Iris pigment epithelial cell (primary cell): ENCODE results near the gene KMT2B.
A peak's percentile ranks its signal among the peaks of the same experiment; 100 is the strongest.
"Not testable (repeated sequence)": the region's sequence is repeated elsewhere in the genome, so short reads cannot be mapped to it uniquely, and the experiment has no call there.

Experiments used
- DNase-seq: peaks from one replicate; pipeline ENCODE4 v3.0.0-alpha.2; 2011; ENCODE audit warnings: low read depth

The KMT2B gene

DNA sequence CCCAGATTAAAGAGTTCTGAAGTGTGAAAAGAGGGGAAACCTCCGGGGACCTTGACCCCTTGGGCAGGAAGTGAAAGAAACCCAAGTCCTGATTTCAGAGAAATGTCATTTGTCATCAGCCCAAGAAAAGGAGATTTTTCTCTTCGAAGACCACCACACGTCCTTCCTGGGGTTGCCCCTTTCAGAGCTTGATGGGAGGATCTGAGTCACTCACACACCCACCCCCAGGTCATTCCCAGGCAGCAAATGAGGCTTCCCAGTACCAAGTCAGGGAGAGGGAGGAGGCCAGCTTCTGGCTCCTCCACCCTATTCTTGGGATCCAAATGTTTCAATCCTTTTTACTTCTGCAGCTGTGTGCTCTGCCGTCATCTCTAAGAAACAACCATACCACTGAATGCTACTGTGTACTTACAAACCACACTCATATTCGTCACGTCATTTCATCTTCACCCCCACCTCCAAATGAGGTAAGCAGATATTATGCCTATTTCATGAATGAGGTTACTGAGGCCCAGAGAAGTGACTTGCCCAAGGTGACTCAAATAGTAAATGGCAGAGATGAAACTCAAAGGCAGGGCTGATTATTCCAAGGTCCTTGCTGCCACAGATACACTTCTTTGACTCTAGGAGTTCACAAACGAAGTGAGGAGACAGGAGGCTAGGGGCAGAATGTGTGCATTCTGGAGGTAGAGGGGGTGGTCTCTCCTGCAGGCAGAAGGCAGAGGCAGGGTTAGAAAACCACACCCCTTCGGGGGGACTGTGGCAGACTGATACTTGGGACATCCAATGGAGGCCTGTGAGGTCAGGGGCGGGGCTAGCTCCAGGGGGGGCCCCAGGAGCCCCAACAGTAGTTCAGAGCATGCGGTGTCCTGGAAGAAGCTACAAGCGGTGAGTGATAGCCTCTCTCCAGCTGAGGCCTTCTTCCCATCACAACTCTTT, 5.0 kb upstream of the KMT2B start:
- no peak for DNase-seq

DNA sequence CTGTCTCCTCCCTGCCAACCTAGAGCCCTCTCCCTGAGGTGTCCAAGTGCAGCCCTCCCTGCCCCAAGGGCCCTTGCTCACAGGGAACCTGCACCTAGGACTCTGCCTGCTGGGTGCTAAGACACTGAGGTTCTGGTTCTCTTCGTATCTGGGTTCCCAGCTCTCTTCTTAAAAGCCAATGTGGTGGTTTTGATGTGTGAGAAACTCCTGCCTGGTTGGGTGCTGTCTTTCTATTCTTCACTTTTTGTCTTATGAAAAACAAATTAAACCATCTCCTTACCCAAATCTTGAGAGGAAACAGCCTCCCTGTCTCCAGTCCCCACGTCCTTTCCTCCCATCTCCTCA, 4.3 kb upstream of the KMT2B start:
- no peak for DNase-seq

DNA sequence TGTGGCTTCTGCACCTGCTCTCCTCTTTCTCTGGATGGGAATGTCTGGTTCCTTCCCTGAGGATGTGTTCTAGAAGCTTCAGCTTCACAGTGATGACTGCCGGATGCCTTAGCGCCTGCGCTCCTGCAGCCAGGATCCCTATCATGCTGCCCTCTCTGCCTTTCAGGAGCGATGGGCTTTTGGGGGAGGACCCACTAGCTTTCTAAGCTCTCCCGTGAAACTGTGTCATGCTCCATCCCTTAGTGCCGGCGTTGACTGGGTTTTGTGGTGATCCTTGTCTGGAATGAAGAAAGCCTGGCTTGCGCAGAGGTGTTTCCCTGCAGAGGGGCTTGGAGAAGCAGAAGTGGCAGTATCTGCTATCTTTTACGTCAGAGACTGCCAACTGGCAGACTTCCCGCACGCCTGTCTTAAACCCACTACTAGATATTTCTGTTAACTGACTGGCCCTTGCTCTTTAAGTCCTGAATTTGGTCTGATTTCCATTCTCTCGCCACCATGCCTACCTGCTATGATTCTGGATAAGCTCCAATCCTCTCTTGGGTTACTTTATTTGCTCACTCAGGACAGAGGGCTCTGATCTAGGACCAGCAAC, 3.8 kb upstream of the KMT2B start:
- DNase-seq = no peak

DNA sequence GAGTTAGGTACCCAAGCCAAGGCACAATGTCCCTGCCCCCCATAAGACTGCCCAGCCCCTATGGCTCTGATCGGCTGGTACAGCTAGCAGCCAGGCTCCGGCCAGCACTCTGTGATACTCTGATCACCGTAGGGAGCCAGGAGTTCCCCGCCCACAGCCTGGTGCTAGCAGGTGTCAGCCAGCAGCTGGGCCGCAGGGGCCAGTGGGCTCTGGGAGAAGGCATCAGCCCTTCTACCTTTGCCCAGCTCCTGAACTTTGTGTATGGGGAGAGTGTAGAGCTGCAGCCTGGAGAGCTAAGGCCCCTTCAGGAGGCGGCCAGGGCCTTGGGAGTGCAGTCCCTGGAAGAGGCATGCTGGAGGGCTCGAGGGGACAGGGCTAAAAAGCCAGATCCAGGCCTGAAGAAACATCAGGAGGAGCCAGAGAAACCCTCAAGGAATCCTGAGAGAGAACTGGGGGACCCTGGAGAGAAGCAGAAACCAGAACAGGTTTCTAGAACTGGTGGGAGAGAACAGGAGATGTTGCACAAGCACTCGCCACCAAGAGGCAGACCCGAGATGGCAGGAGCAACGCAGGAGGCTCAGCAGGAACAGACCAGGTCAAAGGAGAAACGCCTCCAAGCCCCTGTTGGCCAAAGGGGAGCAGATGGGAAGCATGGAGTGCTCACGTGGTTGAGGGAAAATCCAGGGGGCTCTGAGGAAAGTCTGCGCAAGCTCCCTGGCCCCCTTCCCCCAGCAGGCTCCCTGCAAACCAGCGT, 3.0 kb upstream of the KMT2B start:
- DNase-seq = no peak

DNA sequence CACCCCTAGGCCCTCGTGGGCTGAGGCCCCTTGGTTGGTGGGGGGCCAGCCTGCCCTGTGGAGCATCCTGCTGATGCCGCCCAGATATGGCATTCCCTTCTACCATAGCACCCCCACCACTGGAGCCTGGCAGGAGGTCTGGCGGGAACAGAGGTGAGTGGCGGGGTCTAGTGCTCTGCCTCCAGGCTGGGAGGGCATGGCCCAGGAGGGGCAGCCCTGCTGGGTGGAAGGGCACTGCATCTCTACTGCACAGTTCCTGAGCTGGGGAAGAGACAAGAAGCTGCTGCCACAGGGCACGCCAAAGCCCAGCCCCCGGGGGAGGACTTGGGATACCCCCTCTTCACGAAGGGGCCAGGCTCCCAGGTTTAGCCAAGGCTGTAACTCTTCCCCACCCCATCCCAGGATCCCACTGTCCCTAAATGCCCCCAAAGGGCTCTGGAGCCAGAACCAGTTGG, 2.4 kb upstream of the KMT2B start:
- DNase-seq = no peak

DNA sequence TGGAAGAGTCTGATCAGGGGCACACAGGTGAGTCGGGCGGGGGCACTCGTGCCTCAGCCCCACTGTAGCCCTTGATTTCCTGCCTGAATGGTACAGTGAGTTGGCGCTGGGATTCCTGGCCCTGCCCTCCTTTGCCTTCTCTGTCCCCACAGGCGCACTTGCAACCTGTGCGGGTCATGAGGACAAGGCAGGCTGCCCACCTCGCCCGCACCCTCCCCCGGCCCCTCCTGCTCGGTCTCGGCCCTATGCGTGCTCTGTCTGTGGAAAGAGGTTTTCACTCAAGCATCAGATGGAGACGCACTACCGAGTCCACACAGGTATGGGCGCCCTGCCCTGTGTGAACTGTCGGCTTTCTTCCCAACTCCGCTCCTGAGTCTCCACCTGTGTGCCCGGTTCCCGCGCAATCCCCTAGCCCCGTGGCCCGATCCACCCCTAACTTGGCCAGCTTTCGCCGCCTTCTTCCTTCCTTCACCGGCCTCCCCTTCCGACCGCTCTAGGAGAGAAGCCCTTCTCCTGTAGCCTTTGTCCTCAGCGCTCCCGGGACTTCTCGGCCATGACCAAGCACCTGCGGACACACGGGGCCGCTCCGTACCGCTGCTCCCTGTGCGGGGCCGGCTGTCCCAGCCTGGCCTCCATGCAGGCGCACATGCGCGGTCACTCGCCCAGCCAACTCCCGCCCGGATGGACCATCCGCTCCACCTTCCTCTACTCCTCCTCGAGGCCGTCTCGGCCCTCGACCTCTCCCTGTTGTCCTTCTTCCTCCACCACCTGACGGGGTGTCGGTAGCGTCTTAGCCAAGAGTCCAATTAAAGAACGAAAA, 1.6 kb upstream of the KMT2B start:
- DNase-seq = peak; percentile 40

DNA sequence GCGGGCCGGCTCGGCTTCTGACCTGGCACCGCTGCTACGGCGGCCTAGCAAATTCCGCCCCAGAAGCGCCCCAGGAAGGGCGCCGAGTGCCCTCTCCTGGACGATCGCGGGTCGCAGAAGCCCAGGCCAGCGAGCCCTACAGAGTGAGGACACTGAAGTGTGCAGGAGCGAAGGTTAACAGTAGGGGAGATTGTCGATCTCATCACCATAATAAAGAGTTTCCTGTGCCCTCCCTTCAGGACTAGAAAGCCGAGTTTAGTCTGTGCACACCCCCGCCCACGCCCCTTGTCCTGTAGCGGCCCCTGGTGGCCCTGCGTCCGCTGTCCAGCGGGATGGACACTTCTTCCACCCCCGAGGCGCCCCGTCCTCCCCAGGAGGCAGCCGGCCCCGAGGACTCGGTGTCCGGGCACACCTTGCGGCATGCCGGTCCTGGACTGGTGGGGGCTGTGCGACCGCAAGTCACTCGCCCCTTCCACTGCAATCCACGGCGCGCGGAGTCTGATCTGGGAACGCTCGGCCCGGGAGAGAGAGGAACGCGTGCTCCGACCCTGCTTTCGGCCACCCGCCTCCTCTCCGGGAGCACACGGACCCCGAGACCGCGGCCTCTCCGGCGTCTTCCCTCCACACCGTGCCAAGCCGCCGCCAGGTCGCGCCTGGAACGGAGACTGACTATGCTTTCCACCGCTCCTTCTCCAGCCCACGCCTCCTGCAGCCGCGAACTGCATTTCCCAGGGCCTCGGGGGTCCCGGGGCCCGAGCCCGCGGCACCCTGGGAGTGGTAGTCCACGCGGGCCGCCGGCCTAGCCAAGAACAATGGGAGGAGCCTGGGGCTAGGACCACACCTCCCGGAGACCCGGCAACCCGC, 770 bp upstream of the KMT2B start:
- peak; percentile 95 for DNase-seq

DNA sequence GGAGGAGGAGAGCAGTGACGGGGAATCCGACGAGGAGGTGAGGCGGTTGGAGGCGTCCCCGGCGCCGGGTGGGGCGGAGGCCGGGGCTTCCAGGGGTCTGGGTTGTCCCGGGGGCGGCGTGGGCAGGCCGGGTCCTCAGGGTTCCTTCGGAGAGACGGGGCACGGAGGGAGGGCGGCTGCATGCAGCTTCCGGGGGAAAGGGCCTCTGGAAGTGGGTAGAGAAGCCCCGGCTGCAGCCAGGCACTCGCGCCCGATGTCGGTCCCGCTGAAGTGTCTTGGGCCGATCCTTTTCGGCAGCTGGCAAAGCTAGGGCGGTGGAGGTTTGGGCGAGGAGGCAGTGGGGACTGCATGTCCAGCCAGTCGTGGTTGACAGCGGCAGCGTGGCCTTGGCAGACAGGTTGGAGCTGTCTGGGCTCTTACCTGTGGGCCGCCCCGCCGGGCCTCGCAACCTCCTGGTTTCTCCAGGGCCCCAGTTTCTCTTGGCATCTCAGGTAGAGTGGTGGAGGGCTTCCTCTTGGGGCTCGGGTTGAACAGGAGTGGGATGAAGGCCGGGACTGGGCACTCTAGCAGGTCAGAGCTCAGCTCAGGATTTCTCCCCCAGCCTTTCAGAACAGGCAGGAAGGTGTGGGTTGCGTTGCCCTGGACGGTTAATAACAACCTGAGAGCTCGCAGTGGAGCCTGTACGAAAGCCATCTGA, 690 bp downstream of the KMT2B start:
- DNase-seq = peak; percentile 21

DNA sequence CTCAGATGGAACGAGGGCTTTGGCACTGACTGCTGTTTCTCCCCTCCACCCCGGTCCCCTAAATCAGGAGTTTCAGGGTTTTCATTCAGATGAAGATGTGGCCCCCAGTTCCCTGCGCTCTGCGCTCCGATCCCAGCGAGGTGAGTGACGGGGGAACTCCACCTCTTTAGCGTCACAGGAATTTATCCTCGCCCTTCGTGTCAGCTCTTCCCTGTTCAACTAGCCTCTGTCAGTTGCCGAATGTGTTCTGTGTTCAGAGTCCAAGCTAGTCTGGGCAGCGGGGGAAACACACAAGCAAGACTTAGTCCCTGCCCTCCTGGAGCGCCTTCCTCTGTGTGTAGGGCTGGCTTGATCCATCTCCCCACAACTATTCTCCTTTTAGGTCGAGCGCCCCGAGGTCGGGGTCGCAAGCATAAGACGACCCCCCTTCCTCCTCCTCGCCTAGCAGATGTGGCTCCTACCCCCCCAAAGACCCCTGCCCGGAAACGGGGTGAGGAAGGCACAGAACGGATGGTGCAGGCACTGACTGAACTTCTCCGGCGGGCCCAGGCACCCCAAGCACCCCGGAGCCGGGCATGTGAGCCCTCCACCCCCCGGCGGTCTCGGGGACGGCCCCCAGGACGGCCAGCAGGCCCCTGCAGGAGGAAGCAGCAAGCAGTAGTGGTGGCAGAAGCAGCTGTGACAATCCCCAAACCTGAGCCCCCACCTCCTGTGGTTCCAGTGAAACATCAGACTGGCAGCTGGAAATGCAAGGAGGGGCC, 1.8 kb downstream of the KMT2B start:
- DNase-seq = no peak

DNA sequence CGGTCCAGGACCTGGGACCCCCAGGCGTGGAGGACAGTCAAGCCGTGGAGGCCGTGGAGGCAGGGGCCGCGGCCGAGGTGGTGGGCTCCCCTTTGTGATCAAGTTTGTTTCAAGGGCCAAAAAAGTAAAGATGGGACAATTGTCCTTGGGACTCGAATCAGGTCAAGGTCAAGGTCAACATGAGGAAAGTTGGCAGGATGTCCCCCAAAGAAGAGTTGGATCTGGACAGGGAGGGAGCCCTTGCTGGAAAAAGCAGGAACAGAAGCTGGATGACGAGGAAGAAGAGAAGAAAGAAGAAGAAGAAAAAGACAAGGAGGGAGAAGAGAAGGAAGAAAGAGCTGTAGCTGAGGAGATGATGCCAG, 2.3 kb downstream of the KMT2B start:
- DNase-seq = no peak

DNA sequence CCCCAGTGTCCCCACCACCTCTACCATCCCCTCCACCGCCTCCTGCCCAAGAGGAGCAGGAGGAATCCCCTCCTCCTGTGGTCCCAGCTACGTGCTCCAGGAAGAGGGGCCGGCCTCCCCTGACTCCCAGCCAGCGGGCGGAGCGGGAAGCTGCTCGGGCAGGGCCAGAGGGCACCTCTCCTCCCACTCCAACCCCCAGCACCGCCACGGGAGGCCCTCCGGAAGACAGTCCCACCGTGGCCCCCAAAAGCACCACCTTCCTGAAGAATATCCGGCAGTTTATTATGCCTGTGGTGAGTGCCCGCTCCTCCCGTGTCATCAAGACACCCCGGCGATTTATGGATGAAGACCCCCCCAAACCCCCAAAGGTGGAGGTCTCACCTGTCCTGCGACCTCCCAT, 2.8 kb downstream of the KMT2B start:
- no peak for DNase-seq

DNA sequence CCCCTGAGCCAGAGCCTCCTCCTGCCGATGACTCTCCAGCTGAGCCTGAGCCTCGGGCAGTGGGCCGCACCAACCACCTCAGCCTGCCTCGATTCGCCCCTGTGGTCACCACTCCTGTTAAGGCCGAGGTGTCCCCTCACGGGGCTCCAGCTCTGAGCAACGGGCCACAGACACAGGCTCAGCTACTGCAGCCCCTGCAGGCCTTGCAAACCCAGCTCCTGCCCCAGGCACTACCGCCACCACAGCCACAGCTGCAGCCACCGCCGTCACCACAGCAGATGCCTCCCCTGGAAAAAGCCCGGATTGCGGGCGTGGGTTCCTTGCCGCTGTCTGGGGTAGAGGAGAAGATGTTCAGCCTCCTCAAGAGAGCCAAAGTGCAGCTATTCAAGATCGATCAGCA, 3.6 kb downstream of the KMT2B start:
- no peak for DNase-seq

DNA sequence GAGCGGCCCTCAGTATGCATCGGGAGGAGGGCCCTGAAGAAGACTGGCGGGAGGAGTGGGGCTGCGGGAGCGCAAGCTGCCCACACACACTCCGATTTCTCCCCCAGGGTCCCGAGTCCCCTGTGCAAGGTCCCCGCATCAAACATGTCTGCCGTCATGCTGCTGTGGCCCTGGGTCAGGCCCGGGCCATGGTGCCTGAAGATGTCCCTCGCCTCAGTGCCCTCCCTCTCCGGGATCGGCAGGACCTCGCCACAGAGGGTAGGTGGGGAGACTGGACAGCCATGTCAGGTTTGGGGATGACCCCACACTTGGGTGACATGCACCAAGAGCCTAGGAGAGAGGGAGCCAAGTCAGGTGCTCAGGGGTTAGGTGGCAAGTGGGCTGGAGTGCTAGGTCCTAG, 4.7 kb downstream of the KMT2B start:
- DNase-seq = no peak

DNA sequence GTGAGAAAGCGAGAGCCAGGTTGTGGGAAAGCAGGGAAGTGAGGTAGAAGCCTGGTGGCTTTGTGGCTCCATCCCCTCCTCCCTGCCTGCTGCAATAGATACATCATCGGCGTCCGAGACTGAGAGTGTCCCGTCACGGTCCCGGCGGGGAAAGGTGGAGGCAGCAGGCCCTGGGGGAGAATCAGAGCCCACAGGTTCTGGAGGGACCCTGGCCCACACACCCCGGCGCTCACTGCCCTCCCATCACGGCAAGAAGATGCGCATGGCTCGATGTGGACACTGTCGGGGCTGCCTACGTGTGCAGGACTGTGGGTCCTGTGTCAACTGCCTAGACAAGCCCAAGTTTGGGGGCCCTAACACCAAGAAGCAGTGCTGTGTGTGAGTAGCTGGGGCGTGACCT, 5.1 kb downstream of the KMT2B start:
- DNase-seq = no peak

DNA sequence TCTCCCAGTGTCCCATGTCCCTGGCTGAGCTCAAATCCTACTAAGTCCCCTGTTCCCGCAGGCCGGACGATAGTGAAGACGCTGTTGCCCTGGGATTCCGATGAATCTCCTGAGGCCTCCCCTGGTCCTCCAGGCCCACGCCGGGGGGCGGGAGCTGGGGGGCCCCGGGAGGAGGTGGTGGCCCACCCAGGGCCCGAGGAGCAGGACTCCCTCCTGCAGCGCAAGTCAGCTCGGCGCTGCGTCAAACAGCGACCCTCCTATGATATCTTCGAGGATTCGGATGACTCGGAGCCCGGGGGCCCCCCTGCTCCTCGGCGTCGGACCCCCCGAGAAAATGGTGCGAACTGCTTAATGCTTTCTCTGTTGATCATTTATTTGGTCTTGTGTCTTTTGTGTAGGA, 5.9 kb downstream of the KMT2B start:
- no peak for DNase-seq

DNA sequence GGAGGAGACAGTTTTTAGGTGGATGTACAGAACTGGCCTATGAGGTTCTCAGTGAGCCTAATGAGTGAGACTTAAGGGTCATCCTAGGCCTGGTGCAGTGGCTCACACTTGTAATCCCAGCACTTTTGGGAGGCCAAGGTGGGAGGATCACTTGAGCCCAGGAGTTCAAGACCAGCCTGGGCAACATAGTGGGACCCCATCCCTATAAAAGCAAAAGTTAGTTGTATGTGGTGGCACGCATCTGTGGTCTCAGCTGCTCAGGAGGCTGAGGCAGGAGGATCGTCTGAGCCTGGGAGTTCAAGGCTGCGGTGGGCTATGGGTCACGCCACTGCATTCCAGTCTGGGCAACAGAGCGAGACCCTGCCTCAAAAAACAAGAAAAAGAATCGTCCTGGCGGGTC, 6.3 kb downstream of the KMT2B start:
- not testable (repeated sequence) for DNase-seq

DNA sequence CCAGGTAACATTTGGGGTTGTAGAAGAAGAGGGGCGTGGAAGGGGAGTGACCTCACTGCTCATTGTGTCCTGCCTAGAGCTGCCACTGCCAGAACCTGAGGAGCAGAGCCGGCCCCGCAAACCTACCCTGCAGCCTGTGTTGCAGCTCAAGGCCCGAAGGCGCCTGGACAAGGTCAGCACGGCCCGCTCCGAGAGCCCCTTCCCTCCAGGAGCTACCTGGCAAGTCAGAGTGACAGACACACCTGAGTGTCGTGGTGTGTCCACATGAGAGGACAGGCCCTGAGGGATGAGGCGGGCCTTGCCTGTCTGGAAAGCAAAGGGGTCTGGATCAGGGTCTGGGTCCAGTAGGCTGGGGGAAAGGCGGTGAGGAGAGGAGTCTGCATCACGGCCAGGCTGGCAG, 6.8 kb downstream of the KMT2B start:
- no peak for DNase-seq

DNA sequence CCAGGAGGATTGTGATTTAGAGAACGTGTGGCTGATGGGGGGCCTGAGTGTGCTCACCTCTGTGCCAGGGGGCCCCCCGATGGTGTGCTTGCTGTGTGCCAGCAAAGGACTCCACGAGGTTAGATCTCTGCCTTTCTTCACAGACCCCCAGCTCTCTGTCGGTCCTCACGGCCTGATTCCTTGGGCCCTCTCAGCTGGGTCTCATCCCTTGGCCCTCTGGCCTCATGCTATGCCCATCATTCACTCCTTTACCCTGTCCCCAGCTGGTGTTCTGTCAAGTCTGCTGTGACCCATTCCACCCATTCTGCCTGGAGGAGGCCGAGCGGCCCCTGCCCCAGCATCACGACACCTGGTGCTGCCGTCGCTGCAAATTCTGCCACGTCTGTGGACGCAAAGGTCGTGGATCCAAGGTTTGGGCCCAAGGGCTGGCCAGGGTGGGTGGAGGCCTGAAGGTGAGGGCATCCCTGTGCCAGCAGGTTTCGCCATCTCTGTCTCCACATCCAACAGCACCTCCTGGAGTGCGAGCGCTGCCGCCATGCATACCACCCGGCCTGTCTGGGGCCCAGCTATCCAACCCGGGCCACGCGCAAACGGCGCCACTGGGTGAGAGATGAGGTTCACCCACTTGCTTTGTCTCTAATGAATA, 7.5 kb downstream of the KMT2B start:
- no peak for DNase-seq
